ENCODE results near the gene TRAPPC1.

TRAPPC1 gene

DNA sequence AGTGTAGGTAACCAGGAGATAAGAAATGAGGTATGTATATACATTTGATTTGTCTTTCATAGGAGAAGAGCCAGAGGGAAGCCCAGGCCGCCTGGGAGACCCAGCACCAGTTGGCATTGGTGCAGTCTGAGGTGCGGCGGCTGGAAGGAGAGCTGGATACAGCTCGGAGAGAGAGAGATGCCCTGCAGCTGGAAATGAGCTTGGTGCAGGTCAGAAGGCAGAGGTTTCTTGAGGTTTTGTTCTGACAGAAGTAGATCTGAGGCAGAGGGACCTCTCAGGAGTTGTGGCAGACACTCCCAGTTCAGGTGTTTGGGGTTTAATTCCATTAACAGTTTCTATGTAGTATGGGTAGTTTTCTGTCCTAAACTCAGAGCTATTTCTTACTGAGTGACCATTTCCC lies 8.3 kb upstream of the TRAPPC1 start:
- no peak for DNase-seq

DNA sequence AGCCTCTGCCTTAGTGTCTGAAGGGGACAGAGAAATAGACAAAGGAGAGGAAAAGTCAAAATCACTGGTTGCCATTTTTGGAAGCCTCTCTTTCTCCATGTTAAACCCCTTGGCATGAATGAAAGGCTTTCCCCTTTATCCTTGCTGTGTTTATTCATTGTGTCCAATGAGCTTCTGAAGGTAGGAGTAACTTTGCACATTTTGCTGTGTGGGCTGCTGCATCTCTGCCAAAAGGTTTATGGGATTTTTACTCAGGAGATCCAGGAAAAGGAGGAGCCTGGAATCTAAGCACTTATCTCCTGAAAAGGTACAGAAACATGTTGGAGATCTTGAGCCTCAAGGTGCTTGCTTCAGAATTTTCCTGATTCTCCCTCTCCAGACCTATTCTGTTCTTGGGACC lies 4.1 kb upstream of the TRAPPC1 start:
- no peak for DNase-seq

DNA sequence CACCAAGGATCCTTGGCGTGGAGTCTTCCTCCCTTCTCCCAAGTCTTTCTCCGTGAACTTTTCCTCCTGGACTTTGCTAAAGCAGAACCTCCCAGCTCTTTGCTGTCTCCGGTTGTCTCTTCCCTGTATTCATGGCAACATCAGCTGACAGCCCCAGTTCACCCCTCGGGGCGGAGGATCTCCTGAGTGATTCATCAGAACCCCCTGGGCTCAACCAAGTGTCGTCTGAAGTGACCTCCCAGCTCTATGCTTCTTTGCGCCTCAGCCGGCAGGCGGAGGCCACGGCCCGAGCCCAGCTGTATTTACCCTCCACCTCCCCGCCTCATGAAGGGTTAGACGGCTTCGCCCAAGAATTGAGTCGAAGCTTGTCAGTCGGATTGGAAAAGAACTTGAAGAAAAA lies 1.2 kb upstream of the TRAPPC1 start:
- DNase-seq = peak; percentile 24

DNA sequence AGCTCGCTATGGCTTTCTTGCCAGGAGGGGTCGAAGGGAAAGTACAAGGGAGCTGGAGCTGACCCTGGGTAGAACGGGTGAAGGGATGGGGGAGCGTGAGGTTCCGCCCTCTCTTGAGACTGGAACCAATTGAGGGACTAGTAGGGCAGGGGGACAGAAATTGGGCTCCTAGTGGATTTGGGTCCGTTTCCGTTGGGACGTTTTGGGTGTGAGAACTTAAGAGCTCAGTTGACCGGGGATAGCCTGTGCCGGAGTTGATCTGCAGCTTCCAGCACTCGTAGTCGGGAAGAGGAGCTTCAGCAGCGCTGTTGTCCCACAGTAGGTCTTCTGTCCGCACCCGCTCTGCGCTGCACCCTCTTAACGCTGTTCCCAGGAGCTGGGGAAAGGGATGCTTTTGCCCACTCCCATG lies 741 bp upstream of the TRAPPC1 start:
- peak; percentile 9 for DNase-seq

DNA sequence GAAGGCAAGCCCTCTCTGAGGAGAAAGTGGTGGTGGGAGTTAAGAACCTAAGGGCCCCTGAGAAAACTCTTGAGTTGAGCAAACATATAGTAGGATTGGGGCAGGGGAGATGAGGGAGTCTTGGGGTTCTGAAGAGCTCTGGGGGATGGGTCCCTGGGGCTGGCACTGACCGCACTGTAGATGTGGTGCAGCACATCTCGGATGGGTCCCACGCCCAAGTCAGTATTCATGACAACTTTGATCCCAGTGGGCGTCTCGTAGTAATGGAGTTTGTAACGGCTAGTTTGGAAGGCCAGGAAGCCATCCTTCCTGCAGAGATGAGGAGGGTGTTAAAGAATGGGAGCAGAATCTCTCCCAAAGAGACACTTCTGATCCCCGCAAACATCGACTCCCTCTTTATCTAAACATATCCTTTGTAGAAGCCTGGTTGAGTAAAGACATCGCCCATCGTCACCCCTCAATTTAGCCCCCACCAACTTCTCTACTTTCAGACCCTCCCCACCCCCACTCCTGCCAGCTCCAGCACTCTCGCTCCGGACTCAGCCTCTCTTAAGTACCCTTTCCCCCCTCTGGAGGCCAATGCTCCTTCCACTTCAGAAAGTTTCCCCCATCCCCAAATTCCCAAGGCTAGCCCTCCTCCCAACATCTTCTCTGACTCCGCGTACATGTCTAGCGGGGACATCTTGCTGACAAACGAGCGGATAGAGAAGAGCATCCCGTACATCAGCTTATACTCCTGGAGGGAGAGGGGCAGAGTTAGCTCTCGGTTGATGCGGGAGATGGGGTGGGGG lies 710 bp downstream of the TRAPPC1 start:
- DNase-seq = no peak

DNA sequence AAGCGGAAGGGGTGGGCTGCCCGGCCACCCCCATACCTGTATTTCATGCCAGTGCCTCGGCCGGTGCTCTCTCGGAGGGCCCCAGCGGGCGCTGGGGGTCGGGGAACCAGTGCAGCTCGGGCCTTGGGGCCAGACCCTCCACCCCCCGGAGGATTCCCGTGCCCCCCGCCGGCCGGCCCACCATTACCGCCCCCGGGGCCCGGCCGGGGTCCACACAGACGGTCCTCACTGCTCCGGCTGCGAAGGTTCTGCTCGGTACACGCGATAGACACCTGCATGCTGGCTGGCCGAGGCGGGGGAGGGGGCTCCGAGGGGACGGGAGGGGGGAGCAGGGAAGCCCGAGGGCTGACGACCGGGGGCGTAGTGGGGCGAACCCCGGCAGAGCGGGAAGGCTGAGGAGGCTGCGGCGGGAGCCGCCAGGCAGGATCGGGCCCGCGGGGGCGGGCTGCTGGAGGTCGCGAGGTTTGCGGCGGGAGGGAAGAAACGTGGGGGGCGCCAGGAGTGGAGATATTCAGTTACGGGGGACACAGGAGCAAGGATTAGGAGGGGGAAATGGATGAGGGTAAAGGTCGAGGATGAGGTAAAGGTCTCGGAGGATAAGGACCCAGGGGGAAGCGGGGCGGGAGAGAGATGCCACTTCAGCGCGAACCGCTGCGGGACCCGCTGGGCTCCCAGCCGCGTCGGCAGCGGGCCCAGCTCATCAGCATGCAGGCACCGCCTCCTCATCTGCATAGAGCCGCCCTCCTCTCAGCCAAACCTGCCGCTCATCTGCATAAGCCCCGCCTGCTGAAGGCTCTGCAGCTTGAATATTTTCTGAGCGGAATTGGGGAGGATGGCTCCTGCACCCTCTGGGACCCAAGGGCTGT lies 2.4 kb downstream of the TRAPPC1 start, which contains the start of gene KCNAB3:
TSS of gene KCNAB3 (minus strand) at position 699 of the 866 bp plus-strand sequence. CDS start at position 278, 421 bp downstream.
- peak; percentile 44 for DNase-seq

DNA sequence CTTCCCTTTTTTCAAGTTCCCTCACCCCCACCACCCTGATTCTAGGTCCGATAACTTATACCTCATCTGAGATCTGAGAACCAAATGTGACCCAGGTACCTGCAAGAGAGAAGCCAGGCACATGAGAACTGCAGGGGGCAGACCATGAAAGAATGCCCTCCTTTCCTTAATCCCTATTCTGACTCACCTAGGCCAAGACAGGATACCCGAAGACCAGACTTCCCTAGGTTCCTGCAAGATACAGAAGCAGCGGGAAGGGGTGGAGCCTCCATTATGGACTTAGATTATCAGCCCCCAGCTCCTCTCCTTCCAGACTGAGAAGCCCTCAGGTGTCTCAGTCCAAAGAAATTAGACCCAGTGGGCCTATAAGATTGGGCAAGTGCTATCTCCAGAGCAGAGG lies 4.2 kb downstream of the TRAPPC1 start:
- DNase-seq = no peak

DNA sequence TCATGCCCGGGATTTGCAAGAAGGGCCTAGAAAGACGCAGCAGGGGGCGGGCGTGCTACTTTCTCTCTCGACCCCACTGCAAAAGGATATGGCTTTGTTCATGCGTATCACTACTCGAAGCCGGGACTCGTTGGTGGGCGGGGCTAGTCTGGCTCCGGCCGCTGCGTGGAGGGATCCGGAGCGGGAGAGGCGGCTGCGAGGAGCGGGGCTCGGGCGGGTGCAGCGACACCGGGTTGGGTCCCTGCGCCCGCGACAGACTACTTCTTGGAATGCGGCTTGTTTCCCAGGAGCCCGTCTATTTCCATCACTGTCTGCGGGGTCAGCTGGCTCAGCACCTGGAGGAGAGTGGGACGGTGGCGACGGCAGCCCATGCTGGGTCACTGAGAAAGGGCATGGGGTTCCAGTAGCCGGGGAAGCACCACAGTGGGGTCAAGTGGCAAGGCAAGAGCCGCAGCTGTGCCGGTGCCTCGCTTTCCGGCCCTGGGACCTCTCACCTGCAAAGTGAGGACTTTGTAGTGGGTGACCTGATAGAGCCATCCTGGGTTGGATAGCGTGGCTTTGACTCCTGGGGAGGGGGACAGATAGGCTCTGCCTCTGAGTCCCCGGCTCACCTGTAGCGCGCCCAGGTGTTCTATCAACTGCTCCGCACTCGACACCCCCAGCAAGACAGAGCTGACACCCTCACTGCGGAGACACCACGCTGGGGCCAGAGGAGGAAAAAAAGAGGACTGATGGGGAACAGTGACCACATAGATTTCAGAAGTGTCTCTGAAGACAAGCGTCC lies 8.7 kb downstream of the TRAPPC1 start:
- DNase-seq = peak; percentile 86

DNA sequence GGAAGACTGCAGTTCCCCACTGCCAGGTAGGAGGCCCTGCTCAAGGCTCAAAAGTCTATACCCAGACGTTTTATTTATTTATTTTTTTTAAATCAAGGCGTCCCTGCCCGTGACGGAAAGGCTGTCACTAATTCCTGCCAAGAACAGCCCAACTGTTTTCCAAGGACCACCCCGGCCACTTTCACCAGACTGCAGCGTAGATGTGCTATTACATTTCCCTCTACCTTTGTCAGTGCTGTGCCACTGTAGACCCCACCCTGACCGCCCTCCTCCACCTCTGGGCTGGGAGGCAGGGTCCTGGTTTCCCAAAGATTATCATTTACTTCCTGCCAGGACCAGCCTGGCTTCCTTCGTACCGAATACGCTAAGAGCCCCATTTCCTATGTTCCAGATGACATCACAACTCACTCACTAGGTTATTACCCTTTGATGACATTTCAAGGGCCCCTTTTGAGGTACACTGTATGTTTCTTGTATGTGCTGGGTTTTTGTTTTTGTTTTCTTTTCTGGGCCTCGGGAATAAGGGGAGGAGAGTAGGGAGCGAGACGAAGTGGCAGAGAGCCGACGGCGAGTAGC lies 9.4 kb downstream of the TRAPPC1 start:
- no peak for DNase-seq

DNA sequence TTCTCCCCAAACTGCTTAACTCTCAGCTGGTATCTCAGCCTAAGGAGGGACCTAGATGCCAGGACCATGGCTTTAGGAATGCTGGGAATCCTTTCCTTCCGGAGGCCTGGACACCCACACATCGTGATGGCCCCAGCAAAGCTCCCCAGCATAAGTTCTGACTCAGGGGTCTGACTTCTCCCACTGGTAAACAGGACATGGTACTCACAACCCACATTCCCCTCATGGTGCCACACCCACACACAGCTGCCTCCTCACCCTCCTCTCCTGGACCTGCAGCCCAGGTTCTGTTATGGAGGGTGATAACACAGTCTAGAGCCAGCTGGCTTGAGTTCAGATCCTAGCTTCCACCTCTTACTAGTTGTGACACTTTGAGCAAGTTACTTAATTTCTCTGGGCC lies 14.9 kb downstream of the TRAPPC1 start:
- no peak for DNase-seq

DNA sequence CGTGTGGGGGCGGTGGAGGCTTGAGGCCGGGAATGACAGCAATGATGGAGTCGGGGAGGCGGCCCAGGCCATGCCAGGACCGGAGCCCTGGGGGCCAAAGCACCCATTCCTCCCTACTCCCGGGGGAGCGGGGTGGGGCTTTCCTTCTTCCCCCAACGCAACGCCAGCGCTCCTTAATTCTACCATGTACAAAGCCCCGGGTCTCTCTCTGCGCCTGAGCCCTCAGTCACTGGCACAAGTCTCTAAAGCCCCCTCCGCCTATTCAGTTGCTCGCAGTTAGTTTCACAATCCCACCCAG lies 15.4 kb downstream of the TRAPPC1 start:
- DNase-seq = no peak

DNA sequence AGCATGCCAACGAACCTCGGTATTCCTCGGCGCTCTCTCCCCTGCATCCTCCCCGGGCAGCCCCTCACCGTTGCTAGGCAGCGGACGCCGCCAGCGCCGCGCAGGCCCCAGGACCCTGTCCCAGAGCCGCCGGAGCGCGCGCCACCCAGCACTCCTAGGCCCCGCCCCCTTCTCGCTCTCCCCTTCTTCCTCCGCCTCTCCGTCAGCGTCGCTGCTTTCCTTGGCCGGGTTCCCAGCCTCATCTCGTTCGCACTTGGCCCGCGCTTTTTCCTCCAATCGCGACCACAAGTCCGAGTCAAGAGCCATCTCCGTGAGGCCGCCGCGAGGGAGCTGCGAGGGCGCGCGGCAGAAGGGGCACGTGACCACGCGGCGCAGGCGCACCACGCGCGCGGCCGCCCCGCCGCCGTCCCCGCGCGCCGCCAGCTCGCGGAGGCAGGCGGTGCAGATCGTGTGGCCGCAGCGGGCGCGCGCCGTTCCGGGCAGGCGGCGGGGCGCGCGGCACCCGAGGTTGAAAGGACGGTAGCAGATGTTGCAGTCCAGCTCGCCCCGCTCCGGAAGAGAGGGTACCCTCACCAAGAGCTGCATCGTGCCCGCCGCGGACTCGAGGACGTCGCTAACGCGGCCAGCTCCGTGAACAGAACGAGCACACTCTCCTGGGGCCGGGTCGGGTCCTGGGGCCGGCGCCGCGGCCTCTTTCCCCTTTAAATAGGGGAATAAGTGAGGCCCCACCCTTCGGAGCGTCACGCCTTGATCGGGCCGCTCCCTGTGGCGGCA lies 15.9 kb downstream of the TRAPPC1 start, which contains the start of gene RNF227:
TSS of gene RNF227 (minus strand) at position 679 of the 774 bp plus-strand sequence. CDS start at position 585, 94 bp downstream.
- peak; percentile 86 for DNase-seq

DNA sequence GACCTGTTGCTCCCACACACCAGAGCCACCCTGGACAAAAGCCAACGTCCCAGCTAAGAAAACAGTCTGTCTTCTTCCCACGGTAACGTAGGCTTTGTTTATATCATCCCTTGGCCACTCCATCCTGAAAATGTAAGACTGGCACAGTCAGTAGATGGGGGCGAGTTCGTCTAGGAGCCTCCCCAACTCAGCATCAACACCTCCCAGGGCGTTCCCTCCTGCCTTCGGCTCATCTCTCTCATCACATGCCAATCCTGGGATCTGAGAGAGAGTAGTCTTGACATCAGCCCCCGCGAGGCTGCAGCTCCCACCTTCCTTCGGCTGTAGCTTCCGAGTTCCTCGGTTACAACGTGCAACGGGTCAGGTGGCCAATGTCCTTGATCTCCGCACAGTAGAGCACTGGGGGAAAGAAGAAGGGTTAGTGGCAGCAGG lies 16.6 kb downstream of the TRAPPC1 start:
- DNase-seq = no peak

DNA sequence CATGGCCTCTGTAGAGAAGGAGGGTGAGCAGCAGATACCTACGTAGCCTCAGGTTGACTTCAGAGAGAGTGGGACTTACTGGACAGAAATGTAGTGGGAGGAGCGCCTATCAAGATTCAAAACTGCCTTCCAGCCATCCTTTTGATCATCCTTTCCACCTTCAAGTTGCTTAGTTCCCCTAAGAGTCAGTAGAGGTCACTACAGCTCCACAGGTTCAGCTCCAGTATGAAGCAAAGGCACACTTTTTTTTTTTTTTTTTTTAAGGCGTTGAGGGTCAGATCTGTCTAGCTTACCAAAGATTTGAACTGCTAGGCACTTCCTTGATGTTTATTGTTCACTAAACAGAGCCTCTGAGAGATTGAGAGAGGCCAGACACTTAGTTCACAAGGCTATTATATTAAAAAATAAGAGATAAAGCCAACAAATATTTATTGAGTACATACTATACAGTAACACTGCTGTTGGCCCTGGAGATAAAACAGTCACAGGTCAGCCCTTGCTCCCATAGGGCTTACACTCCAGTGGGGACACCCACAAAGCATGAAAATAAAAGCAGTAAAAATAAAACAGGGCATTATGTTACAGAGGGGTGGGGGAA lies 18.7 kb downstream of the TRAPPC1 start:
- DNase-seq = peak; percentile 82

DNA sequence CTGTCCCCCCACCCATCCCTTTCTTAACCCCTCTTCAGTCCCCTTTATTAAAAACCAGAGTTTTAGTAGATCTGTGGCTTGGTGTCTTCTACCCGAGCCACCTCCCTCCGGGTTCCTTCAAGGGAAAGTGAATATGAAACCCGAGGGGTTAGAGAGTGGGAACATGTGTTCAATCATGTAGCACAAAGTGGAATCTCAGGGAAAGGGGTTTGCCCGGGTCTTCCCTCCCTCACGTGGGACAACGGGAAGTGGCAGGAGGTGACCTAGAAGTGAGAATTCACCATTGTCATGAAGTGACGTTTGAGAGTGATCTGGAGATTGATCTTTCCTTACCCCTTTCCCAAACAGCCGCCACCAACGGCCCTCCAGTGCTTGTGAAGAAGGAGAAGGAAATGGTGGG lies 20.6 kb downstream of the TRAPPC1 start:
- no peak for DNase-seq

DNA sequence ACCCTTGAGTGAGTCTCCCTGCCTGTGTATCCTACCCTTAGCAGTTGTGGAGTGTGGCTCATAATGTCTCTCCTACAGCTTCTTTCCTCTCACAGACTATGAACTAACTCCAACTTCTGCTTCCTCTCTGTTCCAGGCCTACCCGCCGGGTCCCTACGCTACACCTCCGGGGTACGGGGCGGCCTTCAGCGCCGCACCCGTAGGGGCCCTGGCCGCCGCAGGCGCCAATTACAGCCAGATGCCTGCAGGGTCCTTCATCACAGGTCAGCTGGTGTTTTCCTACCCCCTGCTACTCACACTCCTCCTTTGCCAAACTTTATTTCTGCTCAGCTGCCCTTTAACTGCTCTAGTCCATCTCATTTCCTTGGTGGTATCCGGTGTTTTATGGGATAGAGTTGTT lies 21.0 kb downstream of the TRAPPC1 start:
- no peak for DNase-seq

DNA sequence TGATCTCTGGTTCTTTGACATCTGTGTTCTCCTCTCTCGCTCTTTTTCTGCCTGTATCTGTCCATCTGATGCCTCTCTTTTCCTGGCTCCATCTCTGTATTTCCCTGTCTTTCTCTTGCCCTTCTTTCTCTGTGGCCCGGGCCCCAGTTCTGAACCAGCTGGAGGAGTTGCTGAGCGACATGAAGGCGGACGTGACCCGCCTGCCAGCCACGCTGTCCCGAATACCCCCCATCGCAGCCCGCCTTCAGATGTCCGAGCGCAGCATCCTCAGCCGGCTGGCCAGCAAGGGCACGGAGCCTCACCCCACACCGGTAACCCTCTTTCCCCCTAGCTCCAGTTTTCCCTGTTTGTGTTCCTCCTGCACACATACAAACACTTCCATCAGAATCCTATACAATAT lies 21.5 kb downstream of the TRAPPC1 start:
- DNase-seq = no peak

DNA sequence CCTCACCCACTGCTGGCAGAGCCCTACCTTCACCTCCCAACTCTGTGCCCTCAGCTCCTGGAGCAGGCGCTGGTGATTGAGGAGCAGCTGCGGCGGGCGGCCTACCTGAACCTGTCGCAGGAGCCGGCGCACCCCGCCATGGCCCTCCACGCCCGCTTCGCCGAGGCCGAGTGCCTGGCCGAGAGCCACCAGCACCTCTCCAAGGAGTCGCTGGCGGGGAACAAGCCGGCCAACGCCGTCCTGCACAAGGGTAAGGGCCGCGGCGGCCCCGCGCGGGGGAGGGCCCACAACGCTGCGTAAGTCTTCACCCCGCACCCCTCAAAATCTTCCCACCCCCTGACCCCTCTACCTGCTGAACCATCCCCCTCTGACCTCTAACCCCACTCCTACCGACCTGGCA lies 22.7 kb downstream of the TRAPPC1 start:
- no peak for DNase-seq

DNA sequence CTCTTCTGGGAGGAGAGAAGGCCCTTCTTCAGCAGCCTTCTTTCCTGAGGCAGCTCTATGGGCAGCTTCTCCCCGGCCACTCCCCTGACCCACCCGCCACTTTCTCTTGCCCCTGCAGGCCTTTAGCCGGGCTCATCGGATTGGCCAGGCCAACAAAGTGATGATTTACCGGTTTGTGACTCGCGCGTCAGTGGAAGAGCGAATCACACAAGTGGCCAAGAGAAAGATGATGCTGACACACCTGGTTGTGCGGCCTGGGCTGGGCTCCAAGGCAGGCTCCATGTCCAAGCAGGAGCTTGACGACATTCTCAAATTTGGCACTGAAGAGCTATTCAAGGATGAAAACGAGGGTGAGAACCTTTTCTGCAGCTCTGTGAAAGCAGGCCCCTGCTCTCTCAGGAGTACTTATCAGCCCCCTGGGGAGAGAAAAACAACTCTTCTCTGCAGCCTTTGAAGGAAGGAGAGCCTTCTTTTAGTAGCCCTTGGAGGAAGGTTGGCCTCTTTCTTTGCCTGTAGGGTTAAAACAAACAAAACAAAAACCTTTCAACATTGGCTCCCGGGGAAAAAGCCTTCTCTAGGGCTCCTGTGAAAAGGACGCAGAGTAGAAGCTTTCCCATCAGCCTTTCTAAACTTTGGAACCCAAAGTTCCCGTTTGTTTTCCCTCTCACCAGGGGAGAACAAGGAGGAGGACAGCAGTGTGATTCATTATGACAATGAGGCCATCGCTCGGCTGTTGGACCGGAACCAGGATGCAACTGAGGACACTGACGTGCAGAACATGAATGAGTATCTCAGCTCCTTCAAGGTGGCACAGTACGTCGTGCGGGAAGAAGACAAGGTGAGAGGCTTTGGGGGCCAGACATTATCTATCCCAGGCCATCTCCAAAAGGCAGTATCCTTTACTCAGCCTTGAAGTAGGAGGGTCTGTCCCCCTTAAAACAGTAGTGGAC lies 28.3 kb downstream of the TRAPPC1 start:
- DNase-seq = no peak

DNA sequence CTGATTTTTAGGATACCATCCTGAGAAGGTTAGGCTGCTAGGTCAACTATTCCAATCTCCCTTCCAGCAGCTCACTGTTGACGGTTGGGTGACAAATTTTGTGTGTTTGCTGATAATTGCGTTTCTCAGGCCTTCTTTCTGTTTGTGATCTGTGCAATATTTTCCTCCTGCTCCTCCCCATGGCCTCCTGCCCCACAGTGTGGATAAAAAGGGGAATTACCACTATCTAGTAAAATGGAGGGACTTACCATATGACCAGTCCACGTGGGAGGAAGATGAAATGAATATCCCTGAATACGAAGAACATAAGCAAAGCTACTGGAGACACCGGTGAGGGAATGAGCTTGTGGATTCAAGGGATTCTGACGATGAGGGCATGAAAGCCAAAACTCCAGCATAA lies 34.0 kb downstream of the TRAPPC1 start:
- peak; percentile 32 for DNase-seq
